Cardiac muscle cell (in vitro differentiated cells and primary cell): ENCODE measurements around the gene CHID1. TPM values are rescaled to one million over a fixed set of nuclear protein-coding genes. Genes with fewer than 3 reads are reported as not detected.

Experiments used
- DNase-seq, 2 donors: peaks; one replicate each; pipeline versions ENCODE4 v3.0.0 to v3.0.0-alpha.2; 2010 to 2017; ENCODE audit warnings: low read depth in 1 of 2, low spot score in 1 of 2
- H3K27ac ChIP-seq: fragments of 200-600 bp; sonication (generic); 2 replicates; pipeline ENCODE4 v1.5.1; 2016
- H3K27me3 ChIP-seq: fragments of 200-600 bp; sonication (generic); 2 replicates; pipeline ENCODE4 v1.6.0; 2016; ENCODE audit warnings: control low read depth
- H3K36me3 ChIP-seq: fragments of 200-600 bp; sonication (generic); 2 replicates; pipeline ENCODE4 v1.5.1; 2016; ENCODE audit warnings: control low read depth
- H3K4me1 ChIP-seq: fragments of 200-600 bp; sonication (generic); 2 replicates; pipeline ENCODE4 v1.8.1; 2017; ENCODE audit warnings: low read depth, mild to moderate bottlenecking, mixed run types
- H3K4me3 ChIP-seq: fragments of 200-600 bp; sonication (generic); 2 replicates; pipeline ENCODE4 v1.5.1; 2016; ENCODE audit warnings: mild to moderate bottlenecking
- H3K9me3 ChIP-seq: fragments of 200-600 bp; sonication (generic); 2 replicates; pipeline ENCODE4 v1.5.1; 2017; ENCODE audit warnings: low read depth, mild to moderate bottlenecking, control low read depth
- CTCF ChIP-seq: IDR thresholded peaks from 2 replicates; pipeline ENCODE4 v1.5.1; 2012; ENCODE audit warnings: low read depth, mild to moderate bottlenecking, low read length
- polyA plus RNA-seq: library from polyadenylated mRNA; unstranded; fragments of >200 nt; fragmentation: Nextera tagmentation; extraction: Ambion mirVana; gene quantifications from 2 replicates; pipeline ENCODE4 v1.2.1, GENCODE V29; 2016
- total RNA-seq: library from RNA; depleted of rRNA; stranded (reverse); fragments of >200 nt; gene quantifications from 2 replicates; pipeline ENCODE4 v1.2.3, GENCODE V29; 2016

The CHID1 gene
- total and polyA plus RNA-seq, 2 experiments from 2014 or later: 67.7 to 145 TPM

DNA sequence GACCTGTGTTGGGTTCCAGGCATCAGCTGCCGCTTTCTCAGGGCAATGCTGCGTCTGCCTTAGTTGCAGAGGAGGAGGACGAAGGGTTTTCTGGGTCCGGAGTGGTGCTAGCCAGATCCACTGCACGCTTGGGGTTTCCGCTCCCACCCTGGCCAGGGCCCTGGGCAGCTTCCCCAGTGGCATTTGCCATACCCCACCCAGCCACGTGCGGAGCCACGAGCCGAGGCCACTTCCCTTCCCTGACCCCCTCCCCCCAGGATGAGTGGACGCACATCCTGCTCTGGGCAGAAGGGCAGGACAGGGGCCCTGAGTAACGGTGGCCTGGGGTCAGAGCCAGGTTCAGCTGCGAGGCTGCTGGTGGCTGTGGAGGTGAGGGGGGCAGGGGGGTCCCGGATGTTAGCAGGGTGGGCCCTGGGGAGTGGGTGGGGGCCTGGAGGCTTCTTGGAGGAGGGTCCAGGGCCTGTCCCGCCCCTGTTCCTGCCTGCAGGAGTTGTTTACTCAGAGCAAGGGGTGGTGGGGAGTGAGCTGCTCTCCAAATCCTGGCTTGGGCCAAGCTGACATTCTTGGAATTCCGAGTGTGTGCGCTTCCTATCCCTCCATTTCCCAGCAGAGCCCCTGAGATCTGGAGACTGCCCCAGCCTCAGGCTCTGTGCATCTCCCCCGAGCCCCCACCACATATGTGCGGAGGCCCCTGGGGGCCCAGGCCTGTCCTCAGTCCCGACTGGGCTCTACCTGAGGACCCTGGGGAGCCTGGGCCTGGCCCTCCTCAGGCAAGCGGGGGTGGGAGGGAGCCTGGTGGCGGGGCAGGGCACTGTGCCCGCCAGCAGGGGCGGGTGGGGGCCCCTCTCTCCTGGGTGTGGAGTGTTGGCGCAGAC, 66.6 kb downstream of the CHID1 start:
- TF ChIP-seq CTCF: peak; percentile 1
- peak; percentile 83 to 98 for DNase-seq
- Histone ChIP-seq H3K4me3 (peak overlapping the region; percentile 98), H3K36me3 (peaks cover 12% of the 10 kb centered on the region), H3K27me3 (no peaks in the 10 kb centered on the region), H3K27ac (peak overlapping the region; percentile 89), H3K4me1 (peaks cover 34% of the 10 kb centered on the region), H3K9me3 (no peaks in the 10 kb centered on the region)

DNA sequence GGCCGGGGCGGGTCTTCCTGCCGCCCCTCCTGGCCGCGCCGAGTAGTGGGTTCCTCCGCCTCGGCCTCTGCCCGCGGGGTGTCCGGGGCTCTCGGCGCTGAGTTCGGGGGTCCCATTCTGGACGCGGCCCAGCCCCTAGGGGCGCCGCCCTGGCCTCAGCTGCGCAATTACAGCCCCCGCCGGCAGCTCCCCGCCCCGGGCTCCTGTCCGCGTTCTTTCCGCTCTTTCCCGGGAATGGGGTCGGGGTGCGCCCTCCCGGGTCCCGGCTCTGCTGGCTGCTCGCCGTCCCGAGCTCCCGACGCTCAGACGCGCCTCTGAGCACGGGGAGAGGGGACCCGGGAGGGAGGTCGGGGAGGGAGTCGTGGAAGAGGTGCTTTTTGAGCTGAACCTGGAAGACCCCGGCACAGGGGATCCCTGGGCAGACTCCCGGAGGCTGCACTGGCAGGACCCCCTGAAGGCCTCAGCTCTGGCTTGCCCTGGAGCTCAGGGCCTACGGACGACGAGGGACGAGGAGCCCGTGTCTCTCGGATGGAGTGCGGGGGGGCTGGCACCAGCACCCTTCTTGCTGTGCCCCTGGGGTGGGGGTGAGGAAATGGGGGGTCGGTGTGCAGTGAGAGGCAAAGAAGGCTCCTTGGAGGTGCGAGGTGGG, 67.4 kb downstream of the CHID1 start:
- no peak for DNase-seq
- TF ChIP-seq CTCF: no peak
- no peaks in the 10 kb centered on the region for H3K9me3 ChIP-seq
- H3K4me3 ChIP-seq: peak overlapping the region; percentile 98
- H3K27me3 ChIP-seq: no peaks in the 10 kb centered on the region
- H3K36me3 ChIP-seq: peaks cover 17% of the 10 kb centered on the region
- peak overlapping the region; percentile 89 for H3K27ac ChIP-seq
- H3K4me1 ChIP-seq: peaks cover 28% of the 10 kb centered on the region

DNA sequence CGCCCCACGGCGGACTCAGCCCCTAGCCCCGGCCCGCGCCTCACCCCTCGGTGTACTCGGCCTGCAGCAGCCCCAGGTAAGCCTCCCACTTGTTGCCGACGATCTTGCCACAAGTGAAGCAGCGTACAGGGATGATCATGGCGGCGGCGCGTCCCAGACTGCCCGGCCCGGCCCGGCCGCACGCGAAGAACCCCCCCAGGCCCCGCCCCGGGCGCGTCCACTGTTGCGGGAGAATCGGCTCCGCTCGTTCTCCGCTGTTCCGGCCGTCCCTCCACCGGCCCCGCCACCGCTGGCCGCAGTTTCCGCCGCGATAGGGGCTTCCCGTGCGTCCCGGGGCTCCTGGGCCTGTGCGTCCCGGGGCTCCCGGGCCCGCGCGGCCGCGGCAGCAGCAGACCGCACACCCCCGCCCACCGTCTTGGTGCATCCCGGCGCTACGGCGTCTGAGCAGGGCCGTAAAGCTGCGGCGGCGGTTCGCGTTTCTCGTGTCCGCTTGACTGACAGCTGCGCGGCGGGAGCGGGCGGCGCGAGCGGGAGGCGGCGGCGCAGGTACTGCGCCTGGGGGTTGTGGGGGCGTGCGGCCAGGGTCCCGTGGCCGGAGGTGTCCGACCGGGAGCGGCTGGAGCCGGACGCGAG, 68.1 kb downstream of the CHID1 start, which contains the start of the genes POLR2L and TSPAN4:
Gene POLR2L, minus strand, starts transcription at position 160 of the 633 bp plus-strand sequence. Its CDS starts 21 bp downstream, at position 139.
Gene TSPAN4, plus strand, starts transcription at position 483 of the 633 bp plus-strand sequence. CDS start 7,453 bp downstream, outside the sequence.
- H3K36me3 ChIP-seq: peaks cover 22% of the 10 kb centered on the region
- peak within 1 kb of the TSS; percentile 99 for H3K27ac ChIP-seq
- no peaks in the 10 kb centered on the region for H3K27me3 ChIP-seq
- TF ChIP-seq CTCF: no peak
- H3K4me3 ChIP-seq: peak within 1 kb of the TSS; percentile 98
- peak; percentile 94 to 95 for DNase-seq
- H3K4me1 ChIP-seq: peaks cover 28% of the 10 kb centered on the region
- no peaks in the 10 kb centered on the region for H3K9me3 ChIP-seq

- Histone ChIP-seq H3K36me3 (peaks cover 27% of the 10 kb centered on the region), H3K9me3 (no peaks in the 10 kb centered on the region), H3K27ac (peak overlapping the region; percentile 99), H3K27me3 (no peaks in the 10 kb centered on the region), H3K4me3 (peak overlapping the region; percentile 98), H3K4me1 (peaks cover 28% of the 10 kb centered on the region)
- no peak for DNase-seq
- no peak for TF ChIP-seq CTCF
These were observed 68.6 kb downstream of the CHID1 start for GRCh38 chr11:841981-842369.

- peak; percentile 45 for TF ChIP-seq CTCF
- H3K27ac ChIP-seq: no peak overlapping the region
These were observed 70.6 kb downstream of the CHID1 start for GRCh38 chr11:839875-840617.

More at GRCh38 chr11:839875-840617, 70.6 kb downstream of the CHID1 start:
- no peak for DNase-seq
- no peaks in the 10 kb centered on the region for H3K9me3 ChIP-seq
- peaks cover 33% of the 10 kb centered on the region for H3K36me3 ChIP-seq
- no peak overlapping the region for H3K4me3 ChIP-seq
- peaks cover 24% of the 10 kb centered on the region for H3K4me1 ChIP-seq
- no peaks in the 10 kb centered on the region for H3K27me3 ChIP-seq
